Loucy (cell line): Measurements from ENCODE around the gene MBP.

Source experiments
- H2AFZ ChIP-seq: fragments of 200-600 bp; sonication (generic); 2 replicates; pipeline ENCODE4 v1.6.0; 2016; ENCODE audit warnings: antibody characterized with exemption, mild to moderate bottlenecking, low read length, moderate library complexity
- H3F3A ChIP-seq: fragments of 200-600 bp; 2 replicates; pipeline ENCODE4 v1.6.0; 2016; ENCODE audit warnings: antibody characterized with exemption, low read depth, mild to moderate bottlenecking
- H3K27me3 ChIP-seq: fragments of 200-600 bp; sonication (generic); 2 replicates; pipeline ENCODE4 v1.6.1; 2014; ENCODE audit warnings: low read length, mild to moderate bottlenecking; ENCODE audit not compliant: insufficient read depth, poor library complexity, severe bottlenecking
- H3K36me3 ChIP-seq: fragments of 200-600 bp; sonication (generic); 2 replicates; pipeline ENCODE4 v1.6.1; 2016; ENCODE audit warnings: low read length; ENCODE audit not compliant: insufficient read depth
- H3K4me1 ChIP-seq: fragments of 200-600 bp; sonication (generic); 2 replicates; pipeline ENCODE4 v1.5.1; 2014; ENCODE audit warnings: low read length, mild to moderate bottlenecking; ENCODE audit not compliant: insufficient read depth, poor library complexity, severe bottlenecking
- H3K4me2 ChIP-seq: fragments of 200-600 bp; sonication (generic); 2 replicates; pipeline ENCODE4 v1.6.0; 2014; ENCODE audit warnings: antibody characterized with exemption, low read length, low read depth, mild to moderate bottlenecking; ENCODE audit not compliant: poor library complexity, severe bottlenecking
- H3K4me3 ChIP-seq: fragments of 200-600 bp; sonication (generic); 2 replicates; pipeline ENCODE4 v1.5.1; 2014; ENCODE audit warnings: low read length, mild to moderate bottlenecking, mixed read lengths; ENCODE audit not compliant: poor library complexity, severe bottlenecking
- H3K79me2 ChIP-seq: fragments of 200-600 bp; sonication (generic); 2 replicates; pipeline ENCODE4 v1.6.1; 2014; ENCODE audit warnings: low read length; ENCODE audit not compliant: insufficient read depth
- H3K9ac ChIP-seq: fragments of 200-600 bp; sonication (generic); 2 replicates; pipeline ENCODE4 v1.6.0; 2014; ENCODE audit warnings: mild to moderate bottlenecking, low read depth, low read length, moderate library complexity; ENCODE audit not compliant: poor library complexity, severe bottlenecking
- H3K9me2 ChIP-seq: fragments of 200-600 bp; sonication (generic); replicated peaks from 2 replicates; pipeline ENCODE4 v1.6.1; 2016; ENCODE audit warnings: low read depth, low read length, mixed read lengths
- H3K9me3 ChIP-seq: fragments of 200-600 bp; sonication (generic); 2 replicates; pipeline ENCODE4 v1.6.1; 2014; ENCODE audit warnings: mild to moderate bottlenecking, antibody characterized with exemption, low read length, low read depth; ENCODE audit not compliant: insufficient read depth
- H4K20me1 ChIP-seq: fragments of 200-600 bp; sonication (generic); 2 replicates; pipeline ENCODE4 v1.6.0; 2014; ENCODE audit warnings: antibody characterized with exemption, low read length, mild to moderate bottlenecking; ENCODE audit not compliant: insufficient read depth, poor library complexity, severe bottlenecking
- CTCF ChIP-seq: fragments of 200-600 bp; sonication (generic); conservative IDR thresholded peaks from 2 replicates; pipeline ENCODE4 v1.5.1; 2014; ENCODE audit warnings: mild to moderate bottlenecking, antibody characterized with exemption, low read length
- EZH2phosphoT487 ChIP-seq: fragments of 200-600 bp; IDR thresholded peaks from 2 replicates; pipeline ENCODE4 v1.6.1; 2018; ENCODE audit warnings: antibody characterized with exemption, mild to moderate bottlenecking, moderate library complexity, borderline replicate concordance

The MBP gene

GRCh38 chr18:77039196-77040130, 93.1 kb downstream of the MBP start:
- no peaks in the 10 kb centered on the region for H4K20me1 ChIP-seq
- H3K4me3 ChIP-seq = no peak overlapping the region
- no peak for TF ChIP-seq EZH2phosphoT487
- TF ChIP-seq CTCF = no peak
- no peaks in the 10 kb centered on the region for H3K9me3 ChIP-seq
- H3K9ac ChIP-seq = no peak overlapping the region
- no peaks in the 10 kb centered on the region for H3K9me2 ChIP-seq
- no peak overlapping the region for H2AFZ ChIP-seq
- H3K79me2 ChIP-seq = no peaks in the 10 kb centered on the region
- H3K4me2 ChIP-seq = no peak overlapping the region
- peaks cover 10% of the 10 kb centered on the region for H3K4me1 ChIP-seq
- no peaks in the 10 kb centered on the region for H3K36me3 ChIP-seq
- no peaks in the 10 kb centered on the region for H3F3A ChIP-seq
- H3K27me3 ChIP-seq = no peaks in the 10 kb centered on the region

- Histone ChIP-seq H3K79me2 (no peaks in the 10 kb centered on the region), H3K4me3 (no peak overlapping the region), H2AFZ (no peak overlapping the region), H3K4me2 (no peak overlapping the region), H4K20me1 (no peaks in the 10 kb centered on the region), H3K9me3 (no peaks in the 10 kb centered on the region), H3F3A (no peaks in the 10 kb centered on the region), H3K36me3 (no peaks in the 10 kb centered on the region), H3K27me3 (no peaks in the 10 kb centered on the region), H3K4me1 (peaks cover 10% of the 10 kb centered on the region), H3K9me2 (no peaks in the 10 kb centered on the region), H3K9ac (no peak overlapping the region)
- no peak for TF ChIP-seq EZH2phosphoT487
- no peak for TF ChIP-seq CTCF
Measured at GRCh38 chr18:77038182-77038858, 94.3 kb downstream of the MBP start.

- no peak overlapping the region for H3K4me3 ChIP-seq
- H3K9me2 ChIP-seq = no peaks in the 10 kb centered on the region
- no peaks in the 10 kb centered on the region for H3K27me3 ChIP-seq
- TF ChIP-seq CTCF = no peak
- TF ChIP-seq EZH2phosphoT487 = no peak
- H3K4me1 ChIP-seq = peaks cover 12% of the 10 kb centered on the region
- H3K36me3 ChIP-seq = no peaks in the 10 kb centered on the region
- no peak overlapping the region for H2AFZ ChIP-seq
- H3K79me2 ChIP-seq = no peaks in the 10 kb centered on the region
- no peaks in the 10 kb centered on the region for H3F3A ChIP-seq
- no peak overlapping the region for H3K4me2 ChIP-seq
- H4K20me1 ChIP-seq = no peaks in the 10 kb centered on the region
- no peak overlapping the region for H3K9ac ChIP-seq
- H3K9me3 ChIP-seq = no peaks in the 10 kb centered on the region
Measured at GRCh38 chr18:77037567-77037966, 95.0 kb downstream of the MBP start.
